Skeletal muscle tissue (tissue), 4 donors: ENCODE results near the gene NEAT1. TPM values are rescaled to one million over a fixed set of nuclear protein-coding genes. Genes with fewer than 3 reads are reported as not detected.

Experiments used
- H3K27ac ChIP-seq: one replicate; pipeline ENCODE4 v1.7.0; 2013; ENCODE audit warnings: mild to moderate bottlenecking, low read depth, low read length, inconsistent platforms
- H3K27me3 ChIP-seq, 3 donors: one replicate each; pipeline ENCODE4 v1.7.0; 2013; ENCODE audit warnings: low read length in 3 of 3; ENCODE audit not compliant: control insufficient read depth in 3 of 3, insufficient read depth in 3 of 3
- H3K36me3 ChIP-seq, 3 donors: one replicate each; pipeline ENCODE4 v1.7.0; 2013; ENCODE audit warnings: low read length in 3 of 3; ENCODE audit not compliant: control insufficient read depth in 3 of 3, insufficient read depth in 3 of 3
- H3K4me1 ChIP-seq, 3 donors: one replicate each; pipeline ENCODE4 v1.7.0; 2013; ENCODE audit warnings: low read length in 3 of 3, mild to moderate bottlenecking in 3 of 3; ENCODE audit not compliant: control insufficient read depth in 3 of 3, insufficient read depth in 3 of 3
- H3K4me3 ChIP-seq, 3 donors: one replicate each; pipeline ENCODE4 v1.7.0; 2013; ENCODE audit warnings: low read length in 3 of 3
- H3K9ac ChIP-seq, 3 donors: one replicate each; pipeline ENCODE4 v1.7.0; 2013; ENCODE audit warnings: low read length in 3 of 3, mild to moderate bottlenecking in 3 of 3, moderate library complexity in 2 of 3, low read depth in 1 of 3
- H3K9me3 ChIP-seq, 3 donors: one replicate each; pipeline ENCODE4 v1.7.0; 2013; ENCODE audit warnings: low read length in 3 of 3; ENCODE audit not compliant: control insufficient read depth in 3 of 3
- total RNA-seq: library from RNA; depleted of rRNA; stranded (reverse); fragments of >200 nt; gene quantifications from one replicate; pipeline ENCODE4 v1.2.3, GENCODE V29; 2014
- donor health status: Osteomylitis.

Gene NEAT1
- total RNA-seq, 1 donor from 2014 or later: 26.1 TPM

- Histone ChIP-seq H3K9me3 (no peaks in the 10 kb centered on the region), H3K36me3 (peaks cover 44 to 80% (median 60%) of the 10 kb centered on the region in 3 donors), H3K4me1 (peaks cover 48 to 54% (median 51%) of the 10 kb centered on the region in 3 donors), H3K4me3 (peak overlapping the region; percentile 90 to 100 (median 90)), H3K27me3 (no peaks in the 10 kb centered on the region), H3K9ac (peak overlapping the region; percentile 99 to 100 (median 100)), H3K27ac (peak overlapping the region; percentile 99)
Measured at GRCh38 chr11:65427691-65428577, 5.3 kb downstream of the NEAT1 start.

GRCh38 chr11:65428578-65429067 is 6.0 kb downstream of the NEAT1 start:
- H3K9me3 ChIP-seq: no peaks in the 10 kb centered on the region
- peak overlapping the region; percentile 99 to 100 (median 100) for H3K9ac ChIP-seq
- H3K4me3 ChIP-seq: peak overlapping the region; percentile 90 to 100 (median 90)
- H3K36me3 ChIP-seq: peaks cover 38 to 79% (median 57%) of the 10 kb centered on the region in 3 donors
- H3K4me1 ChIP-seq: peaks cover 48 to 57% (median 55%) of the 10 kb centered on the region in 3 donors
- no peaks in the 10 kb centered on the region for H3K27me3 ChIP-seq
- H3K27ac ChIP-seq: peak overlapping the region; percentile 99

DNA sequence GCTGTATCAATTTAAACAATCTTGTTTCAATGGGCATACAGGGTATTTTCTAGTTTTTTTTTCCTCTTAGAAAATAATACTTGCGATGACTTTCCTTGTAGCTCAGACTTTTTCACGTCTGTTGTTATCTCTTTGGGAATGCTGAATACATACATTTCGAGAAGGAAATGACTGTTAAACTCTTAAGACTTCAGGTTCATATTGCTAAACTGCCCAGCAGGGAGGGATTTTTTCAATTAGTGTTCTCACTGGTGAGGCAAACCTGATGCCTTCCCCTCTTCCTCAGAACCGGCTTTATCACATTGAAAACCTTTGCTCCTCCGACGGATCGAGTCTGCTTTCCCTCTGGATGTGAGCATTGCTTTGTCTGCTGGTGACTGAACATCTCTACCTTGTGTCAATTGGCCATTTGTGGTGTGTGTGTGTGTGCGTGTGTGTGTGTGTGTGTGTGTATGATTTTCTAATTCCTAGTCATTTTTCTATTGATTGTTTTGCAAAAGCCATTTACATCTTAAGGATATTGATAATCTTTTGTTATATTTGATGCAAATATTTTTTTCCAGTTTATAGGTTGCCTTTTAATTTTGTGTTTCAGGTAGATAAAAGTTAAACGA is 6.6 kb downstream of the NEAT1 start:
- peaks cover 37 to 76% (median 57%) of the 10 kb centered on the region in 3 donors for H3K36me3 ChIP-seq
- peak overlapping the region; percentile 99 to 100 (median 100) for H3K9ac ChIP-seq
- peak overlapping the region; percentile 55 to 100 (median 90) for H3K4me3 ChIP-seq
- H3K9me3 ChIP-seq: no peaks in the 10 kb centered on the region
- no peaks in the 10 kb centered on the region for H3K27me3 ChIP-seq
- H3K27ac ChIP-seq: peak overlapping the region; percentile 99
- peaks cover 51 to 62% (median 52%) of the 10 kb centered on the region in 3 donors for H3K4me1 ChIP-seq

- Histone ChIP-seq H3K9ac (peak overlapping the region; percentile 99 to 100 (median 100)), H3K27me3 (no peaks in the 10 kb centered on the region), H3K27ac (peak overlapping the region; percentile 99), H3K9me3 (no peaks in the 10 kb centered on the region), H3K36me3 (peaks cover 37 to 76% (median 57%) of the 10 kb centered on the region in 3 donors), H3K4me3 (peak overlapping the region; percentile 53 to 100 (median 90)), H3K4me1 (peaks cover 57 to 68% (median 58%) of the 10 kb centered on the region in 3 donors)
Measured at GRCh38 chr11:65429724-65430405, 7.3 kb downstream of the NEAT1 start.

- Histone ChIP-seq H3K27ac (peak overlapping the region; percentile 99), H3K9ac (peak overlapping the region; percentile 99 to 100 (median 100)), H3K4me3 (peak overlapping the region; percentile 53 to 100 (median 90)), H3K9me3 (no peaks in the 10 kb centered on the region), H3K4me1 (peaks cover 63 to 76% (median 64%) of the 10 kb centered on the region in 3 donors), H3K36me3 (peaks cover 39 to 76% (median 58%) of the 10 kb centered on the region in 3 donors), H3K27me3 (no peaks in the 10 kb centered on the region)
Measured at GRCh38 chr11:65430406-65431217, 8.0 kb downstream of the NEAT1 start.

DNA sequence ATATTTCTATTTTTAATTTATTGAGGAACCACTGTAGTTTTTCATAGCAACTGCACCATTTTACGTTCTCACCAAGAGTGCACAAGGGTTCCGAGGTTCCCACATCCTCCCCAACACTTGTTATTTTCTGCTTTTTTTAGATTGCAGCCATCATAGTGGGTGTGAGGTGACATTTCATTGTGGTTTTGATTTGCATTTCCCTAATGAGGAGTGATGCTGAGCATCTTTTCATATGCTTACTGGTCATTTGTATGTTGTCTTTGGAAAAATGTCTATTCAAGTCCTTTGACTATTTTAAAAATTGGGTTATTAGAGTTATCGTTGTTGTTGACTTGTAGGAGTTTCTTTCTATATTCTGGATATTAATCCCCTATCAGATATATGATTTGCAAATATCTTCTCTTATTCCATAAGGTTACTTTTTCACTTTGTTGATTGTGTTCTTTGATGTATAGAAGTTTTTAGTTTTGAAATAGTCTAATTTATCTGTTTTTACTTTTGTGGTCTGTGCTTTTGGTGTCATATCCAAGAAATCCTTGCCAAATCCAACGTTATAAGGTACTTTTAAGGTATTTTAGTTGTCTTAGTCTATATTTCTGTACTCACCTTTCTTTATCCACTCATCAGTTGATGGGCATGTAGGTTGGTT is 9.0 kb downstream of the NEAT1 start:
- H3K9ac ChIP-seq: peak overlapping the region in 2 of 3 donors; percentile 28 to 34
- peaks cover 45 to 77% (median 62%) of the 10 kb centered on the region in 3 donors for H3K36me3 ChIP-seq
- peak overlapping the region; percentile 37 for H3K27ac ChIP-seq
- H3K4me1 ChIP-seq: peaks cover 70 to 81% (median 73%) of the 10 kb centered on the region in 3 donors
- no peaks in the 10 kb centered on the region for H3K27me3 ChIP-seq
- H3K4me3 ChIP-seq: peak overlapping the region; percentile 4 to 90 (median 46)
- H3K9me3 ChIP-seq: no peaks in the 10 kb centered on the region

DNA sequence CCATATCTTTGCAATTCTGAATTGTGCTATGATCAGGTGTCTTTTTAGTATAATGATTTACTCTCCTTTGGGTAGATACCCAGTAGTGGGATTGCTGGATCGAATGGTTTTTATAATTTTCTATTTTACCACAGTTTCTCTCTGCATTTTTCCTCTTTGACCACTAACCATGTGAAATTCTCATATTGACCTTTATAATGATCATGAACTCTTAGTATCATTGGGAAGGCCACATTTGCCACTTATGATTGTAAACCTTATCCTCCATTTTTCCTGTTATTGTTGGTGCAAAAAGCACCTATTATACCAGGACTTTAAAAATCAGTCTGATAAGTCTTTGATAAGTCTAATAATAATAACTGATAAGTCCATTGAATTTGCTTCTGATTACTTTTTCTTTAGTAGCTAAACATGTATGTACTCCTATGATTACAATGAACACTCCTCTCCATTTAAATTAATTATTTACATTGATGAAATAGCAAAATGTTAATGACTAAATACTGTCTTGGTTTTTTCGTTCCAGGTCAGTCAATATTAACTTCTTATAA is 9.6 kb downstream of the NEAT1 start:
- Histone ChIP-seq H3K4me3 (peak overlapping the region; percentile 16 to 90 (median 46)), H3K9ac (peak overlapping the region in 2 of 3 donors; percentile 28 to 34), H3K9me3 (no peaks in the 10 kb centered on the region), H3K36me3 (peaks cover 46 to 74% (median 58%) of the 10 kb centered on the region in 3 donors), H3K4me1 (peaks cover 67 to 75% (median 69%) of the 10 kb centered on the region in 3 donors), H3K27me3 (no peaks in the 10 kb centered on the region), H3K27ac (peak overlapping the region; percentile 37)

- peak overlapping the region in 2 of 3 donors; percentile 30 to 54 for H3K4me3 ChIP-seq
Measured at GRCh38 chr11:65432686-65433582, 10.3 kb downstream of the NEAT1 start.

More at GRCh38 chr11:65432686-65433582, 10.3 kb downstream of the NEAT1 start:
- Histone ChIP-seq H3K9me3 (no peaks in the 10 kb centered on the region), H3K4me1 (peaks cover 65 to 76% (median 69%) of the 10 kb centered on the region in 3 donors), H3K36me3 (peaks cover 52 to 77% (median 62%) of the 10 kb centered on the region in 3 donors), H3K9ac (peak overlapping the region in 1 of 3 donors; percentile 5), H3K27ac (peak overlapping the region; percentile 37), H3K27me3 (no peaks in the 10 kb centered on the region)
